HepG2 (cell line): ENCODE measurements around the gene C2orf92.

ENCODE experiments used
- EP300 ChIP-seq, 3 experiments: sonication (generic) in 1 of 3; formaldehyde crosslinking in 1 of 3; IDR thresholded peaks; 2 replicates each; pipeline versions ENCODE4 v1.5.1 to v1.6.1; 2011 to 2020; ENCODE audit warnings: low read depth in 2 of 3, low read length in 2 of 3, borderline replicate concordance in 1 of 3, improper control_type of control experiment in 1 of 3, mild to moderate bottlenecking in 1 of 3, missing genetic modification reagents in 1 of 3, moderate library complexity in 1 of 3
- EZH2 ChIP-seq: conservative IDR thresholded peaks from 2 replicates; pipeline ENCODE4 v1.6.1; 2012; ENCODE audit warnings: mild to moderate bottlenecking, low read depth, low read length, moderate library complexity
- FOXJ3 ChIP-seq: sonication (generic); formaldehyde crosslinking; IDR thresholded peaks from 2 replicates; pipeline ENCODE4 v1.4.0; 2020; ENCODE audit warnings: missing genetic modification reagents, mild to moderate bottlenecking, borderline replicate concordance
- TF ChIP-seq, protein P1 (sequence below): sonication (generic); formaldehyde crosslinking; IDR thresholded peaks from 2 replicates; pipeline ENCODE4 v1.5.0; 2020; ENCODE audit warnings: mild to moderate bottlenecking, missing genetic modification reagents, moderate library complexity

DNA sequence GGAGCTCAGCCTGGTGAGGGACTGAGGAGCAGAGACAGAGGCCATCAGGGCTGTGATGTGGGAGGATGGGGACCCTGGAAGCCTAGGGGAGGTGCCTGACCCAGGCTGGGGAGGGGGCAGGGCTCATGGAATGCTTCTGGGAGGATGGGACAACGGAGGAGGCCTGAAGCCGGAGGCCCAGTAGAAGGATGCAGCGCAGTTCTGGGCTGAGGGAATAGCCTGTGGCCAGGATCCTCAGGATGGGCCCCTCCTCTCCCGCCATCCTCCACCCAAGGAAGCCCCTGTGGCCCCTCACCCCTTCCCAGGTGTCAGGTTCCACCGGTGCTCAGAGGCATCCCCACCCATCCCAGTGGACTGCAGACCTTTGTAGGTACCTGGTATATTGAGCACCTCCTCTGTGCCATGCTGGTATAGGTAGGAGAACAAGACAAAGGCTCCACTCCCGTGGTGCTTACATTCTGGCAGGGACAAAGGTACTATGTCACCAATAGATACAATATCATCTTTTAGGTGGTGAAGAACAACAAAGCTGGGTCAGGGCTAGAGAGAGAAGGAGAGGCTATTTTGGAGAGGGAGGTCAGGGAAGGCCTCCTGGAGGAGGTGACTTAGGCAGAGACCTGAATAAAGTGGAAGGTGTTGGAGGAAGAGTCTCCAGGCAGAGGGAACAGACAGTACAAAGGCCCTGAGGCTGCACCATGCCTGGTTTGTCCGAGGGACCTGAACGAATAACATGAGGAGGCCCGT is 46.6 kb downstream of the C2orf92 start:
- no peak for TF ChIP-seq EZH2
- no peak for TF ChIP-seq FOXJ3
- TF ChIP-seq EP300 (IDR thresholded peaks at IDR 0.05; ENCODE audit: low read depth in 2 of 2, low read length in 2 of 2) = no peak
- TF ChIP-seq EP300 (CRISPR knock-in tag; IDR thresholded peaks at IDR 0.05; ENCODE audit: borderline replicate concordance) = no peak
- TF ChIP-seq, protein P1, sequence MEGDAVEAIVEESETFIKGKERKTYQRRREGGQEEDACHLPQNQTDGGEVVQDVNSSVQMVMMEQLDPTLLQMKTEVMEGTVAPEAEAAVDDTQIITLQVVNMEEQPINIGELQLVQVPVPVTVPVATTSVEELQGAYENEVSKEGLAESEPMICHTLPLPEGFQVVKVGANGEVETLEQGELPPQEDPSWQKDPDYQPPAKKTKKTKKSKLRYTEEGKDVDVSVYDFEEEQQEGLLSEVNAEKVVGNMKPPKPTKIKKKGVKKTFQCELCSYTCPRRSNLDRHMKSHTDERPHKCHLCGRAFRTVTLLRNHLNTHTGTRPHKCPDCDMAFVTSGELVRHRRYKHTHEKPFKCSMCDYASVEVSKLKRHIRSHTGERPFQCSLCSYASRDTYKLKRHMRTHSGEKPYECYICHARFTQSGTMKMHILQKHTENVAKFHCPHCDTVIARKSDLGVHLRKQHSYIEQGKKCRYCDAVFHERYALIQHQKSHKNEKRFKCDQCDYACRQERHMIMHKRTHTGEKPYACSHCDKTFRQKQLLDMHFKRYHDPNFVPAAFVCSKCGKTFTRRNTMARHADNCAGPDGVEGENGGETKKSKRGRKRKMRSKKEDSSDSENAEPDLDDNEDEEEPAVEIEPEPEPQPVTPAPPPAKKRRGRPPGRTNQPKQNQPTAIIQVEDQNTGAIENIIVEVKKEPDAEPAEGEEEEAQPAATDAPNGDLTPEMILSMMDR (CRISPR knock-in tag) = no peak
